Measurements from ENCODE around the gene TXNL4A. TPM values are rescaled to one million over a fixed set of nuclear protein-coding genes. Genes with fewer than 3 reads are reported as not detected.
"Not testable (repeated sequence)": the region's sequence is repeated elsewhere in the genome, so short reads cannot be mapped to it uniquely, and the experiment has no call there.

The TXNL4A gene
- total RNA-seq, 1 donor from 2014 or later = 79.5 TPM

DNA sequence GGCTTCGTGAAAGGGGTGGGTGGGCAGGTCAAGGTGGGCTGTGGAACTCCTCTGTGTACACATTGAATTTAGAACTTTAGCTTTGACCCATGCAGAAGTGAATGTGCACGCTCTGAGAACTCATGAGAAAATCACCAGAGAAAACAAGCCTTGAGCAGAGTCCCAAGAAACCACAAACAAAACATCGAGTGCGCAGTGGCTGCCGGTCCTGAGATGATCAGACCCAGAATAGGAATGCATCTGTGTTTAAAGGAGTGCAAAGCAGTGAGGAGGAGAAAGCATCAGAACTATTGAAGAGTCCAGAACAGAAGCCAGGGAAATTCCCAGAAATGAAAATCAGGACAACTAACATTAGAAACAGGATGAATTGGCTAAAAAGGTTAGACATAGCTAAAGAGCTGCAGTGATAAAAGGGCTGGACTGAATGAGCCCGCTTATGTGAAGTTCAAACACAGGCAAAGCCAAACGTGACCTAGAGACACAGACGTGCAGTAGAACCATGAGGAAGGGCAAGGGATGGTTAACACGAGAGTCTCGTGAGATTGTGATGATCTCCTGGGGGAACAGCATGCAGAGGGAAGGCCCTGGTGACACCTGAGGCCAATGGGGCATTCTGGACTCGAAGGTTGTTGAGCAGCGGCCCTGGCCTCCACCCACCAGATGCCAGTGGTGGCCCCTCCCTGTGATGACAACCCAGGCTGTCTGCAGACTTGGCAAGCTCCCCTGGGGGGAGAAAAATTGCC is 16.4 kb upstream of the TXNL4A start:
- TF ChIP-seq, protein P1, sequence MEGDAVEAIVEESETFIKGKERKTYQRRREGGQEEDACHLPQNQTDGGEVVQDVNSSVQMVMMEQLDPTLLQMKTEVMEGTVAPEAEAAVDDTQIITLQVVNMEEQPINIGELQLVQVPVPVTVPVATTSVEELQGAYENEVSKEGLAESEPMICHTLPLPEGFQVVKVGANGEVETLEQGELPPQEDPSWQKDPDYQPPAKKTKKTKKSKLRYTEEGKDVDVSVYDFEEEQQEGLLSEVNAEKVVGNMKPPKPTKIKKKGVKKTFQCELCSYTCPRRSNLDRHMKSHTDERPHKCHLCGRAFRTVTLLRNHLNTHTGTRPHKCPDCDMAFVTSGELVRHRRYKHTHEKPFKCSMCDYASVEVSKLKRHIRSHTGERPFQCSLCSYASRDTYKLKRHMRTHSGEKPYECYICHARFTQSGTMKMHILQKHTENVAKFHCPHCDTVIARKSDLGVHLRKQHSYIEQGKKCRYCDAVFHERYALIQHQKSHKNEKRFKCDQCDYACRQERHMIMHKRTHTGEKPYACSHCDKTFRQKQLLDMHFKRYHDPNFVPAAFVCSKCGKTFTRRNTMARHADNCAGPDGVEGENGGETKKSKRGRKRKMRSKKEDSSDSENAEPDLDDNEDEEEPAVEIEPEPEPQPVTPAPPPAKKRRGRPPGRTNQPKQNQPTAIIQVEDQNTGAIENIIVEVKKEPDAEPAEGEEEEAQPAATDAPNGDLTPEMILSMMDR (IDR thresholded peaks at IDR 0.05; ENCODE audit: unreplicated experiment) = no peak

GRCh38 chr18:80002468-80002867 is 14.1 kb upstream of the TXNL4A start:
- TF ChIP-seq, protein P1 (IDR thresholded peaks at IDR 0.05; ENCODE audit: unreplicated experiment) = no peak
- no peak overlapping the region for H3K27ac Mint-ChIP-seq
- peaks cover 7% of the 10 kb centered on the region for H3K36me3 Mint-ChIP-seq
- no peaks in the 10 kb centered on the region for H3K4me1 Mint-ChIP-seq
- peaks cover 22% of the 10 kb centered on the region for H3K9me3 Mint-ChIP-seq
- no peak for DNase-seq (ENCODE audit: low spot score in 2 of 2, unreplicated experiment in 2 of 2)
- no peak overlapping the region for H3K4me3 Mint-ChIP-seq
- H3K27me3 Mint-ChIP-seq (ENCODE audit: low read depth) = no peaks in the 10 kb centered on the region

More for the DNA sequence above, 16.4 kb upstream of the TXNL4A start:
- Mint-ChIP-seq H3K9me3 (peaks cover 31% of the 10 kb centered on the region), H3K27me3 (ENCODE audit: low read depth) (no peaks in the 10 kb centered on the region), H3K27ac (no peak overlapping the region), H3K4me1 (no peaks in the 10 kb centered on the region), H3K36me3 (peaks cover 7% of the 10 kb centered on the region), H3K4me3 (no peak overlapping the region)
- no peak for DNase-seq (ENCODE audit: low spot score in 2 of 2, unreplicated experiment in 2 of 2)

GRCh38 chr18:80000877-80001276 is 12.5 kb upstream of the TXNL4A start:
- H3K4me1 Mint-ChIP-seq = no peaks in the 10 kb centered on the region
- TF ChIP-seq, protein P1 (IDR thresholded peaks at IDR 0.05; ENCODE audit: unreplicated experiment) = no peak
- H3K27me3 Mint-ChIP-seq (ENCODE audit: low read depth) = no peaks in the 10 kb centered on the region
- H3K36me3 Mint-ChIP-seq = peaks cover 7% of the 10 kb centered on the region
- peaks cover 16% of the 10 kb centered on the region for H3K9me3 Mint-ChIP-seq
- no peak overlapping the region for H3K27ac Mint-ChIP-seq
- DNase-seq (ENCODE audit: low spot score in 2 of 2, unreplicated experiment in 2 of 2) = no peak
- H3K4me3 Mint-ChIP-seq = no peak overlapping the region

- H3K4me1 Mint-ChIP-seq; H3K4me3 Mint-ChIP-seq; H3K36me3 Mint-ChIP-seq; H3K27me3 Mint-ChIP-seq (ENCODE audit: low read depth); H3K27ac Mint-ChIP-seq; DNase-seq (ENCODE audit: low spot score in 2 of 2, unreplicated experiment in 2 of 2): not testable (repeated sequence)
- peaks cover 16% of the 10 kb centered on the region for H3K9me3 Mint-ChIP-seq
Observed at GRCh38 chr18:79999701-80000100, 11.3 kb upstream of the TXNL4A start.

- H3K27me3 Mint-ChIP-seq (ENCODE audit: low read depth) = no peaks in the 10 kb centered on the region
- no peaks in the 10 kb centered on the region for H3K9me3 Mint-ChIP-seq
Observed at GRCh38 chr18:79991494-79991893, 3.1 kb upstream of the TXNL4A start.

GRCh38 chr18:79989195-79989497 is 783 bp upstream of the TXNL4A start:
- peak overlapping the region; percentile 93 for H3K4me3 Mint-ChIP-seq
- no peaks in the 10 kb centered on the region for H3K27me3 Mint-ChIP-seq (ENCODE audit: low read depth)
- peaks cover 28% of the 10 kb centered on the region for H3K4me1 Mint-ChIP-seq
- TF ChIP-seq, protein P1 (IDR thresholded peaks at IDR 0.05; ENCODE audit: unreplicated experiment) = no peak
- H3K36me3 Mint-ChIP-seq = peaks cover 6% of the 10 kb centered on the region
- no peak for DNase-seq (ENCODE audit: low spot score in 2 of 2, unreplicated experiment in 2 of 2)
- no peaks in the 10 kb centered on the region for H3K9me3 Mint-ChIP-seq
- H3K27ac Mint-ChIP-seq = peak overlapping the region; percentile 100

More at GRCh38 chr18:79991494-79991893, 3.1 kb upstream of the TXNL4A start:
- no peaks in the 10 kb centered on the region for H3K36me3 Mint-ChIP-seq
- no peak overlapping the region for H3K27ac Mint-ChIP-seq
- H3K4me1 Mint-ChIP-seq = peaks cover 22% of the 10 kb centered on the region
- no peak for DNase-seq (ENCODE audit: low spot score in 2 of 2, unreplicated experiment in 2 of 2)
- TF ChIP-seq, protein P1 (IDR thresholded peaks at IDR 0.05; ENCODE audit: unreplicated experiment) = no peak
- H3K4me3 Mint-ChIP-seq = no peak overlapping the region

Data from mesothelial cell of epicardium (in vitro differentiated cells).